Right lobe of liver (tissue), 6 donors: ENCODE measurements around the gene CST6. TPM values are rescaled to one million over a fixed set of nuclear protein-coding genes. Genes with fewer than 3 reads are reported as not detected.
A peak's percentile ranks its signal among the peaks of the same experiment; 100 is the strongest.

ENCODE experiments used
- ATAC-seq, 4 donors: fragments of 200-7000 bp; cut with Tn5 transposase; one replicate each; pipeline ENCODE4 v1.9.1; 2020; ENCODE audit warnings: mild to moderate bottlenecking in 4 of 4, moderate library complexity in 4 of 4
- DNase-seq, 3 donors: peaks; one replicate each; pipeline ENCODE4 v3.0.0-alpha.2; 2020
- H3K27ac ChIP-seq, 3 donors: fragments of 200-600 bp; one replicate each; pipeline ENCODE4 v1.8.0; 2022
- H3K27me3 ChIP-seq, 2 donors: fragments of 200-600 bp; one replicate each; pipeline ENCODE4 v1.8.0; 2022
- H3K36me3 ChIP-seq, 4 donors: fragments of 200-600 bp; sonication (generic) in 1 of 4; one replicate each; pipeline versions ENCODE4 v1.5.1 to v1.8.0; 2017 to 2022; ENCODE audit warnings: control low read depth in 1 of 4
- H3K4me1 ChIP-seq, 4 donors: fragments of 200-600 bp; sonication (generic) in 1 of 4; one replicate each; pipeline versions ENCODE4 v1.5.1 to v1.8.0; 2017 to 2022; ENCODE audit warnings: control low read depth in 1 of 4
- H3K4me3 ChIP-seq, 3 donors: fragments of 200-600 bp; one replicate each; pipeline ENCODE4 v1.8.0; 2022
- H3K9me3 ChIP-seq, 4 donors: fragments of 200-600 bp; sonication (generic) in 1 of 4; one replicate each; pipeline versions ENCODE4 v1.5.1 to v1.8.0; 2017 to 2022; ENCODE audit warnings: control low read depth in 1 of 4
- CTCF ChIP-seq, 4 donors: fragments of 200-600 bp in 3 of 4; fragments of 450-650 bp in 1 of 4; IDR thresholded peaks; one replicate each; pipeline versions ENCODE4 v1.5.1 to v1.8.0; 2016 to 2022; ENCODE audit warnings: antibody characterized with exemption in 4 of 4, mild to moderate bottlenecking in 2 of 4
- POLR2A ChIP-seq: fragments of 450-650 bp; IDR thresholded peaks from one replicate; pipeline ENCODE4 v1.6.1; 2017; ENCODE audit warnings: antibody characterized with exemption, mild to moderate bottlenecking
- WGBS: methylation state at CpG from one replicate; pipeline ENCODE4 v1.1.6; 2018; ENCODE audit warnings: low coverage, low lambda C conversion rate; ENCODE audit not compliant: insufficient coverage; ENCODE audit errors: missing lambda C conversion rate; 5-methylcytosine and 5-hydroxymethylcytosine counted together
- intact Hi-C, 2 donors: fragments of 100-400 bp; cut with DNase I; formaldehyde crosslinking; loops; one replicate each; pipeline versions ENCODE4 v1.11.2 to v1.14.1; 2022
- total RNA-seq, 6 experiments: library from RNA; depleted of rRNA in 2 of 6; stranded (reverse); fragments of >200 nt in 2 of 6; fragmentation: NEBNext Ultra II Directional in 3 of 6; extraction: Animal tissue kit (Norgen Biotek cat#: 25700) in 3 of 6; gene quantifications; one replicate each; pipeline versions ENCODE4 v1.1.0 to v1.2.4, GENCODE V29; 2016 to 2023
- donor health status: DM: no; HTN: yes; CAD: no.
- donor health status: DM: no; HTN: no; CAD: no.
- donor health status: DM: no; HTN: no; CAD: no.
- donor health status: DM: no; HTN: yes; CAD: no.
- donor health status: DM: no; HTN: yes; CAD: no.

CST6 gene
- total RNA-seq, 6 experiments from 2014 or later = not detected

GRCh38 chr11:66045177-66045639 is 33.4 kb downstream of the CST6 start:
- WGBS = 15% methylated on average over 4 of the region's 11 CpGs
- Histone ChIP-seq H3K36me3 (no peaks in the 10 kb centered on the region), H3K27me3 (no peaks in the 10 kb centered on the region), H3K9me3 (no peaks in the 10 kb centered on the region), H3K27ac (no peak overlapping the region), H3K4me1 (no peaks in the 10 kb centered on the region), H3K4me3 (no peak overlapping the region)
- intact Hi-C loops = no loop called here
- ATAC-seq = peak; percentile 83 to 94 (median 90)
- DNase-seq = peak; percentile 77 to 78 (median 77)
- TF ChIP-seq CTCF (IDR thresholded peaks at IDR 0.05) (peak; percentile 75 to 94 (median 90)), POLR2A (no peak)

DNA sequence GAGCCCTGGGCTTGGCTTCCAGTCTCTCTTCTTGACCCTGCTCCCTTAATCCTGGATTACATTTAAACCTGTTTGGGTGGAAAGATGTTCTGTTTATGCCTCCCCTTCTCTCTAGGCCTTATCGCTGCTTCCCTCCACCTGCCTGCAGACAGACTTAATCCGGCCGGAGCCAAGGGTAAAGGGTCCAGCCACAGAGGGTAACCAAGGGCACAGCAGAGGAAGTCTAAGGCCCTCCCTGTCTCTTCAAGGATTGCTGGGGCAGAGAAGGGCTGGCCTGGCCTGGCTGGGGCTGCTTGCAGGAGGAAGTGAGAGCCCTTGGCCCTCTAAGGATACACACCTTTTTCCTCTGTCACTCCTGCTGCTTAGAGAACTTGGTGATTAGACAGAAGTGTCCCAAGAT is 35.1 kb downstream of the CST6 start:
- no peak for TF ChIP-seq CTCF (IDR thresholded peaks at IDR 0.05)
- no peak for TF ChIP-seq POLR2A
- intact Hi-C loops = no loop called here
- peaks cover 0 to 10% (median 0%) of the 10 kb centered on the region in 4 donors for H3K4me1 ChIP-seq
- H3K9me3 ChIP-seq = no peaks in the 10 kb centered on the region
- no peaks in the 10 kb centered on the region for H3K27me3 ChIP-seq
- no CpG with 5 or more reads among the region's 3 CpGs for WGBS
- H3K36me3 ChIP-seq = no peaks in the 10 kb centered on the region
- no peak overlapping the region for H3K27ac ChIP-seq
- DNase-seq = no peak
- no peak overlapping the region for H3K4me3 ChIP-seq
- ATAC-seq = no peak

DNA sequence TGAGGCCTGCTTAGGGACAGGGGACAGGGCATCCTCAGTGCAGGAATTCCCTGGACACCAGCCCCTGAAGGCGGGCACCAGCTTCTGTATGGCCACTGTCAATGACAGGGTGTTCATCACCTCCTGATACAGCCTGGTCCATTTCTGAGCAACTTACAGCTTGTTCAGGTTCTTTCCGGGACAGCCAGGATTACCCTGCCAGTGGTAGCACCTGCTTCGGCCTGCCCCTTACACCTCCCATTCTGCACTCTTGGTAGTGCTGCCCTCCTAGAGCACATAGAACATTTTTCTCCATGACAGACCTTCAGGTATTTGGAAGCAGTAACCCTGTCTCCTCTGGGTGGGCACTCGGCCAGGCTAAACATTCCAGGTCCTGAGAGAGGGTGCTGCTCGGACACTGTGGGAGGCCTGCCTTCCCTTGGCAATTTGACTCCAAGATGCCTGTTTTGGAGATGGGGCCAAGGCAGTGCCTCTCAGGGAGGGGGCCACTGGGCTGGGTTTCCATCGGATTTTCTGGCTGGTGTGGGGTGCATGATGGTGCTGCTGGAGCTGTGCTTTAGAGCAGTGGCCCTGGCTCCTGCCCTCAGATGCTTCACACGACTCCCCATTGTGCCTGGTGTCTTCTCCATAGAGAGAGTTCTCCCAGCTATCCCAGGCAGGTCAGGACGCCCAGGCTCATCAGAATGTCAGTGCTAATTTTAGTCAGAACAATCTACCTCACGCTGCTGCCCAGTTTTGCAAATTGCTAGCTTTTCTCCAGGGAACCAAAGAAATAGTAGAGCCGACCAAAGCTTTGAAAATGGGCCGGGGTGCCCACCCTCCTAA is 35.9 kb downstream of the CST6 start:
- TF ChIP-seq CTCF (IDR thresholded peaks at IDR 0.05) (no peak), POLR2A (no peak)
- Histone ChIP-seq H3K27ac (no peak overlapping the region), H3K4me1 (peaks cover 0 to 10% (median 0%) of the 10 kb centered on the region in 4 donors), H3K4me3 (no peak overlapping the region), H3K9me3 (no peaks in the 10 kb centered on the region), H3K36me3 (no peaks in the 10 kb centered on the region), H3K27me3 (no peaks in the 10 kb centered on the region)
- intact Hi-C loops = no loop called here
- 65% methylated on average over 3 of the region's 11 CpGs for WGBS
- ATAC-seq = no peak
- DNase-seq = no peak

DNA sequence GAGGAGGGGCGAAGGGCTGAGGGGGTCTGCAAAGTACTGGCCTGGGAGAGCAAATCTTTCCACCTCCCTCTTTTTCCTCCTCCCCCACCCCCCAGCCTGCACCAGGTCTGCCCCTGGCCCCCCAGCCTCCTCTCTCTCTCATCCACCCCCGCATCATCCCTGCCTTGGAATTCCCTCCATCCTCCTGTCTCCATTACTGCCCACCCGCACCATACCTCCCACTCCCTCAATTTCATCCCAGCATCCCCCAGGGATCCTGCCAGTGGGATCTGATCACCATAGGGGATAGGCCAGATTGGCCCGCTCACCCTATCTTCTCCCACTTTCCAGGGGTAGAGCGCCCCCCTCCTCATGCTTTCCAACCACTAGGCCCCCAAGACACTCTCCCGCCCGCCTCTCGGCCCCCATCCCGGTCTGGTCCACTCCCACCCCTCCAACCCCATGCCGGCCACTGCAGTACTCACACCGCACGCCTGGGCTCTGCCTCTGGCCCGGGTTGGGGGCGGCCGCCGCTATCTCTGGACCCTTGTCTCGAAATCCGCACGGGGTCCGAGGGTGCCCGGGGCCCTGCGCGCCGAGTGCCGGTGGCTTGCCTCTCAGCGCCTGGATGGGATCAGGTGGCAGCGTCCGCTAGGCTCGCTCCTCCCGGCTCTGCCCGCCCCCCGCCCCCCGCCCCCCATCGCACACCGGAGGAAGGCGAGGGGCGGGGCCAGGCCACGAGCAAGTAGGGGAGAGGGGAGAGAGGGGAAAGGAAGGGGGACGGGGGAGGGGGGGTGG is 36.9 kb downstream of the CST6 start, which contains the start of gene GAL3ST3:
TSS of gene GAL3ST3 (minus strand) at position 615 of the 777 bp plus-strand sequence. CDS start 3,746 bp downstream, outside the sequence.
- H3K9me3 ChIP-seq = no peaks in the 10 kb centered on the region
- no peaks in the 10 kb centered on the region for H3K27me3 ChIP-seq
- no peak within 1 kb of the TSS for H3K27ac ChIP-seq
- ATAC-seq (no peak), DNase-seq (no peak)
- intact Hi-C loops = no loop called here
- H3K36me3 ChIP-seq = no peaks in the 10 kb centered on the region
- TF ChIP-seq POLR2A = no peak
- TF ChIP-seq CTCF (IDR thresholded peaks at IDR 0.05) = no peak
- H3K4me3 ChIP-seq = no peak within 1 kb of the TSS
- H3K4me1 ChIP-seq = peaks cover 0 to 18% (median 3%) of the 10 kb centered on the region in 4 donors
- WGBS = 29% methylated on average over 11 of the region's 39 CpGs
